SW 1271 (cell line): ENCODE data around the gene FLOT1.

Experiments used
- DNase-seq, 2 experiments: peaks; one replicate each; lab custom pipeline; 2025; lab: John Stamatoyannopoulos, UW

The FLOT1 gene, protein sequence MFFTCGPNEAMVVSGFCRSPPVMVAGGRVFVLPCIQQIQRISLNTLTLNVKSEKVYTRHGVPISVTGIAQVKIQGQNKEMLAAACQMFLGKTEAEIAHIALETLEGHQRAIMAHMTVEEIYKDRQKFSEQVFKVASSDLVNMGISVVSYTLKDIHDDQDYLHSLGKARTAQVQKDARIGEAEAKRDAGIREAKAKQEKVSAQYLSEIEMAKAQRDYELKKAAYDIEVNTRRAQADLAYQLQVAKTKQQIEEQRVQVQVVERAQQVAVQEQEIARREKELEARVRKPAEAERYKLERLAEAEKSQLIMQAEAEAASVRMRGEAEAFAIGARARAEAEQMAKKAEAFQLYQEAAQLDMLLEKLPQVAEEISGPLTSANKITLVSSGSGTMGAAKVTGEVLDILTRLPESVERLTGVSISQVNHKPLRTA

DNA sequence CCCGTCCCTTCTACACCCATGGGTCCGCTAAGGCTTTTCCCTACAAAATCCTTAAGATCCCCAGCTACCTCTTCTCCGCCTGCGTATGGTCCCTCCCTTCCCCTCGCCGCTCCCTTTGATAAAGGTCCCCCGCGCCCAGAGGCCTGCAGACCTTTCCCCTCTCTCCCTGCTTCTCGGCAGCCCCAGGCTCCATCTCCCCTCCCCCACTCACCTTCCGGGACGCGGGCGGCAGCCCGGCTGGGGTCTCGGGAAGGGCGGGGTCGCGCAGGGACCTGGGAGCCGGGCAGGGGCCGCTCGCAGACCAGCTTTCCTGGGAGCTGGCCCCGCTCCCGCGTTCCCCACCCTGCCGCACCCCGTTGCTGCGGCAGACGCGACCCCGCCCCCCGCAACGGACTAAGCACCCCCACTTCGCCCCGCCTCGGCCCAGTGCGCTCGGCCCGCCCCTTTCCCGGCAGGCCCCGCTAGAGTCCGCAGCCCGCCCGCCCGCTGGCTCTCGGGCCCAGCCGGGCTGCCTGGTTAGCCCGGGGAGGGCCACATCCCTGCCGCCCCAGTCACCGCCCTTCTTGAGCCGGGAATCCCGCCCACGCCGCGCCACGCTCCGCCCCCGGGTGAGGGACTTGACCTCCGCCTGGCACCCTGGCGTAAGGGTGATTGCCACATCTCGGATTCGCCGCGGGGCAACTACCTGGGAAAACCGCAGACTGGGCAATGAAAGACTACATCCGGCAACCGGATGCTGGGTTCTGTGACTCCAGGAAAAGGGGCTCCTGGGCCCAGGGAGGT, at the start of gene FLOT1:
Gene FLOT1, minus strand, starts transcription at position 372 of the 783 bp plus-strand sequence. CDS start 498 bp downstream, outside the sequence.
- peak; percentile 90 to 91 for DNase-seq

DNA sequence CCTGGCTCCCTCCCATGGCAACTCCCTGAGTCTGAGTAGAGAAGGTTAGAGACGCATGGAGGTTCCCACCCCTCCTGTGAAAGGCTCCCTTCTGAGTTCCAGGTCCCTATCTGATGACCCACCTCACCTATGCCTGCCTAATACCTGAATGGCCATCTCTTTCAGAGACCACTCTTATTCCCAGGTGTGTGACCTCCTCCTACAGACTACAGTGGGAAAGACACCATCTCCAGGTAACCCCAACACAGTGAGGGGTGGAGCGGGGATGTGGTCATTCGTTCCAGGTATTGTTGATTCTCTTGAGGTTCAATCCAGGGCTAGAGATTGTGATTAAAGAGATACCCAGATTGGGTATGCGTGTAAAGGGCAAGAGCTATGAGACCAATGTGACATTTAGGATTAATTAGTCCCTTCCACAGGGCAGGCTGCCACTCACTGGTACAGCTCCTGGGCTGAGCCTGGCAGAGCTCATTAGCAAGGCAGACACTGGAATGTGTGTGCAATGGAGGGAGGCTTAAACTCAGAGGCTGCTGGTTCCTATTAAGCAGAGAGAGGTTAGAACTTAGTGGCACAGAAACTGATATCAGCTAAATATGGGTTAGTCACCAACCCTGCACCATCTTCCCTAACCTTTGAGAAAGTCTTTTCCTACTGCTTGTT, 48.4 kb upstream of the FLOT1 start:
- no peak for DNase-seq

DNA sequence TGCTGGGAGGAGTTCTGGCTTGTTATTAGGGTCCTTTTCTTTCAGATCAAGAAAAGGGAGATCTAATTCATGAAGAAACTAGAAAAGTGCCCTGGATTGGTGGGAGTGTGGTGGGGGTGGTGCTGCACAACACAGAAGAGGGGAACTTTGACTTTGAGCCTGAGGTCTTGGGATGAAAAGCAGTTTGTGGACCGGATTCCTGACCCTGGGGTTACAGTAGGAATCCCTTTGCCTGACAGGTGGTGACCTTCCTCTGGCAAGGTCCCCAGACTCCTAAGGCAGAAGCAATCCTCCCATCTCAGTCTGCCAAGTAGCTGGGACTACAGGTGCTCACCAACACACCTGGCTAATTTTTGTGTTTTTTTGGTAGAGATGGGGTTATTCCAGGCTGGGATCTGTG, 47.1 kb upstream of the FLOT1 start:
- no peak for DNase-seq

DNA sequence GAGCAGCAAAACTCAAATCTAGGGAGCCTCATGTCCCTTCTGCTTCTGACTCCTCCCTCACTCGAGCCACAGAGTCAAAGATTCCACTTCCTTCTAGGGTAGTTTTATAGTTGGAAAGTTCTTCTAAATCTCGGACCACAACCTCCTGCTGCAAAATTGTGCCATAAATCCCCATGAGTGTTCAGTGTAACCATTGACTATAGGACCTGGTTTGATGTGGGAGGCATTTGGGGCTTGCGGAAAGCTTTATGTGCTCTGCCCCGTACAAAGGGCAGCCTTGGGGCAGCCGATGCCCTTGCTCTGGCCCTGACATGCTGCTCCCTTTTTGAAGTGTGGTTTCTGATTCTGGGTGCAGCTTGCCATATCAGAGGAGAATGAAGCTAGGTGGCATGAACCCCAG, 45.5 kb upstream of the FLOT1 start:
- DNase-seq = no peak

DNA sequence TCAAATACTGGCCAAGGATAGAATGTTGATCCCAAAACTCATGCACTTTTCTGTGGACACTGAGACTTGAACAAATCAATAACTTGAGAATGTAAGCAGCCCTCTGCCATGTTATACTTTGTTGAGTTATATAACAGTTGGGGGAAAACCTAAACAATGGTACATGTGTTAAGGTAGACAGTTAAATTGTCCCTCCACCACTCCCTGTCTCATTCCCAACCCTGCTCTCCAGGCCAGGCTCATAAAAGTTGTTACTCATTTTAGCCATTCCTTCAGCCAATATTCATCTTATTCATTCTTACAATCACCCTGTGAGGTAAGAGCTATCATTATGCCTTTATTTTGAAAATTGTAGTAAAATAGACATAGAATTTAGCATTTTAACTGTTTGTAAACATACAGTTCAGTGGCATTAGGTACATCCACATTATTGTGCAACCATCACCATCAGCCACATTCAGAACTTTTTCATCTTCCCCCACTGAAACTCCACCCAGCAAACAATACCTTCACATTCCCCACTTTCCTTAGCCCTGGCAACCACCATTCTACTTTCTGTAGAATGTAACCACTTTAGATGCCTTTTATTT, 40.0 kb upstream of the FLOT1 start:
- peak in 1 of 2 experiments; percentile 65 for DNase-seq

DNA sequence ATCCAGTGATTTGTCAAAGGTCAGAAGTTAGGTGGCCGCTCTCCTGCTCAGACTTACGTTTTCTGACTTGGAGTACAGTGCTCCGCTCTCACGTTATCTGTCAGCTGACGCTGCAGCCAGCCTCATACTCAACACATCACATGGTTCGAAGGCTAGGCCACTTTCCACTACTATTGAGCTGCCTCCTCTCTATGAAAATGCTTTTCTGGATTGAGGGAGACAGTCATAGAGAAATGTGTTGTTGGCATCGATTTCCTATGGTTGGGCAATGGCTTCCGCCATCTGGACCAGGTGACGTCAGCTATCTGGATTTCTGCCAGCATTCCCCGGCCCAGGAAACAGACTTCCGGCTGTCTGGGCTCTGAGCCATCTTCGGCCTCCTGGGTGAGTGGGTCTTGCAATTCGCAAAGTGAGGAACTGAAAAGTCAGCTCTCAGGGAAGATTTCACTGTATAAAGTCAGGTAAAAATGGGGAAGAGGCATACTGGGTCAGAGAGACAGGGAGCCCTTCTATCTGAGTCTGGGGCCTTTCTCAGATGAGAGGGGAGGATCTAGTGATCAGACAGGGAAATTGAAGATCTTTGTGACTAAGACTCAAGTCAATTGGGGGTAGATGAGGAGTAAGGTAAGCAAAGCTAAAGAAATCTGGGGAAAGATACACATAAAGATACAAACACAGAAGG, 39.4 kb upstream of the FLOT1 start:
- peak; percentile 90 to 96 for DNase-seq

DNA sequence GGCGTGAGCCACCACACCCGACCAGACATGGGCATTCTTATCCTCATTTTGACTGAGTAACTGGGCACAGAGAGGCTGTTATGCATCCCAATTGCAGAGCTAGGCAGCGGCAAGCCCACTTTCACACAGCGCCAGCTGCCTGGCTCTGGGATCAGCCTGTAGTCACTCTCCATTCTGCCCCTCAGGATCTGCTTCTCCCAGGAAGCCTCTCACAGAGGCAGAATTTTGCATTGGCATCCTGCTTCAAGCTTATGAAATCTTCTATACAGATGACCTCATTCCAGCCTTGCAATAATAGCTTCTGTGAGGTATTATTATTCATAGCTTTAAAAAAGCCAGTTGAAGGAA, 38.9 kb upstream of the FLOT1 start:
- no peak for DNase-seq

DNA sequence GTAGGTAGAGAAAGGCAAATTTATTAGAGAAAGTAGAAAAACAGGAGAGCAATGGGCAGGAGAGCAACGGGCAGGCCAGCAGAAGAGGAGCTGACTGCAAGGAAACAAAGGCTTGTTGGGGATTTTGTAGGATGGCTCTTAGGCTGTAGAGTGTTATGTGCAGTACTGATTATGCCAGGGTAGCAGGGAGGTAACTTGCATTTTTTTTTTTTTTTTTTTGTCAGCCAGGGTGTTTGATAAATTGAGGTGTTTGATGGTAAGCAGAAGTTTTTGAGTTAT, 38.1 kb upstream of the FLOT1 start:
- DNase-seq = no peak

DNA sequence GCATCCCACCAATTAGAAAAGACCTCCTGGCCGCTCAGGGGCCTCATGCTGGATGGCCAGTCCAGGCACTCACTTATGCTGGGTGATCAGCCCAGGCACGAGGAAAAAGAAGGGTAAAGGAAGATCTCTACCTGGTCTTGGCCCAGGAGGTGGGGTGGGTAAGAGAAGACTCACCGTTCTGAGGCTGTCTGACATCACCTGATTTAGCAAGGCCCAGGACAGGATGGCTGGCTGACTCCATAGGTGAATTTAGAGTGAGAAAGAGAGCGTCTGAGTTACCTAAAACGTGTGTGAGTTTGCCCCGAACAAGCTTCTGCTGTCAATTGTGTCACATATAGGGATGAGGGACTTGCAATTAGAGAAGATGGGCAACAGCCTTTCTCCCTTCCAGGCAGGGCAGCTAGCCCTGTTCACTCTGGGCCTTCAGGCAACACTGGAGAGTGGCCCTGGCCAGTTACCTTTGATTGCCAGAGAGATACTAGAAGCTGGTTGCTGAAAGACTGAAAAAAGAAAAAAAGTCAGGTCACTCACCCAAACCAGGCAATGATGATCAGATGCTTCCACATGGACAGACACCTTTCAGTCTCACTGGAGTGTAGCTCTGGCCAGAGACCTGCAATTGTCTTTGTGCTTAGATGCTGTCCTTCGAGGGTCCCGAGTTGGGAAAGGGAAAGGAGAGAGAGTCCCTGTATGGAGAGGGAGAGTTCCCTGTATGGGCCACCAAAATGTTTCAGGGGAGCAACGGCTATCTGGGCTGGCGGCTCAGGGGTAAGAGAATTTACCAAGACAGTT, 37.6 kb upstream of the FLOT1 start:
- no peak for DNase-seq

DNA sequence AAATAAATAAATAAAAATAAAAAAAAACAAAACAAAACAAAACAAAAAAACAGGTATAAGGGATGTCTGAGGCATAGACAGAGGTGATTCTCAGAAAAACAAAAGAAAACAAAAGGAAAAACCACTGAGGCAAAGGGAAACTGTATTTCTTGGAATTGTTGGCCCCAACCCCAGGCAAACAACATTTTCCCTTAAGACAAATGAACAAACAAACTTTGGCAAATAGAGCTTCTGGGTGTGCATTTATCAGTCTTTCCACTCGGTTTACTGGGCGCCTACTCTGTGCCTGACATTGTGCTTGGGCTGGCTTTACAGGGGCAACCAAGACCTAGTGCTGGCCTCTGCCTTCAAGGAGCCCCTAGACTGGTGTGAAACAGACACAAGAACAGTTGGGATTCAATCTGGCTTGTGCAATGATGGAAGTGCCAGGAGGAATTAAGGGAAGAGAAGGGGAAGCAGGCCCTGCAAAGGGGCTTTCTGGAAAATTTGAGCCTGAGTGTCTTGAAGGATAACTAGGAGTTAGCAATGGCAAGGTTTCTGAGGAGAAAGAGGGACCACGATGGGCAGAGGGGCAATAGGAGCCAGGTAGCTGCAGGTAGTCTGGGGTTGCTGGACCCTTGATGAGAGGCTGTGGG, 35.6 kb upstream of the FLOT1 start:
- DNase-seq = no peak

DNA sequence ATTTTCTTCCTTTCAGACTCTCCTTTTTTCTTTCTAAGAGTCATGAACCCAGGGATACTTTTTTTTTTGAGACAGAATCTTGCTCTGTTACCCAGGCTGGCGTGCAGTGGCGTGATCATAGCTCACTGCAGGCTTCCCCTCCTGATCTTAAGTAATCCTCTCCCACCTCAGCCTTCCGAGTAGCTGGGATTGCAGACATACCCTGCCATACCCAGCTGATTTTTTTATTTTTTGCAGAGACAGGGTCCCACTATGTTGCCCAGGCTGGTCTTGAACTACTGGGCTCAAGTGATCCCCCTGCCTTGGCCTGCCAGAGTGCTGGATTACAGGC, 34.6 kb upstream of the FLOT1 start:
- DNase-seq = no peak

DNA sequence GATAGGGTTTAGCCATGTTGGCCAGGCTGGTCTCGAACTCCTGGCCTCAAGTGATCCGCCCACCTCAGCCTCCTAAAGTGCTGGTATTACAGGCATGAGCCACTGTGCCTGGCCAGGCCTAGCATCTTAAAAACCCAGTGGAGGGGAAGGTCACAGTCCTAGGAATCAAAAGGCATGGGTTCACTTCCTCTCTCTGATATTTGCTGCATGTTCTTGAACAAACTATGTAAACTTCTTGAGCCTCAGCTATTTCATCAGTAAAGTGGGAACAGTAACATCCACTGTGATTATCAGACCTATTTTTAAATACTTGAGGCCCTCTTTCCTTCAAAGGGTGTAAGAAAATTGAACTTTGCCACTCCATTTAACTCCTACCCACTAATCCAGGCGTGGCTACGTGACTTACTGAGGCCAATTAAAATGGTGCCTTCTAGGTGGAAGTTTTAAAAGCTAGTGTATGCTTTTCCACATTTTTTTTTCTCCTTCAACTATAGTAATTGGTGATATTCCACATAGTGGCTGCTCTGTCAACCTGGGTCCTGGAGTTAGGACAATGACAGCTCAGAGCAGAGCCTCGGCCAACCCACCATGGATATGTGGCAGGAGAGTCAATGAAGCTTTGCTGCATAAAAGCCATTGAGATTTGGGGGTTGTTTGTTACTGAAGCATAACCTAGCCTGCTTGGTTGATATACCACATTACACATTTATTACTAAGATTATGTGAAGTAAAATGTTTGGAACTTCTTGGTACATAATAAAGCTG, 34.1 kb upstream of the FLOT1 start:
- DNase-seq = no peak

DNA sequence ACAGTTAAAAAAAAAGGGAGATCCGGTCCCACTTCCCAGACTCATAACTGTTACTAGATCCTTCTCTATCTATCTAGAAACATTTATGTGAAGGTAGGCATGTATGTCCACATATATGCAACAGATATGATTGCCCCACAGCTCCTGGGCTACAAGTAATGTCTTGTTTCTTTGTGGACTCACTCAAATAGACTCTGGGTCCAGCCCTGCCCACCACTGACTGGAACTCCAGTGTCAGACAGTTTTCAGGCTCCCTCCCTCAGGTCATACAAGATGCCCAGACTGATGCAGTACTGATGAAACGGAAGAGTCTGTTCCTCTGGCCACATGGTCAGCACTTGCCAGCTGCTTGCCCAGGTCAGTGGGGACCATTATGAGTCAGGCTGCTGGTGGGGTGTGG, 32.6 kb upstream of the FLOT1 start:
- DNase-seq = no peak

DNA sequence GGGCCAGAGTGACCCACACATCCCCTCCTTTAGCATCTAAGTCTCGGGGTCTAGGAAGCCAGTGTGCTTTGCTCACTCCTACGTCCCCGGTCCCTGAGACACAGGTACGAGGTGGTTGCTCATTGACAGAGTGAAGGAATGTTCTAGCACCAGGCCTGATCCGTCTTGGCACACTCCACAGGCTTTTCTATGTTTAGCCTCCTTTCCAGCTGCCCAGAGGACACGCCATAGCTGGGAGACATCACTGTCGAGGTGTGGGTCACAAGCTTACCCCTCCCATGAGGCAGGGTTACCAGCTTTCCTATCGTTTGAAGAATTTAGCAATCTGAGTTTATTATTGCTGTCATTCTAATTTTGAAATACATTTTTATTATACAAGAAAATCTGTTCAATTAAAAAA, 32.2 kb upstream of the FLOT1 start:
- DNase-seq = no peak

DNA sequence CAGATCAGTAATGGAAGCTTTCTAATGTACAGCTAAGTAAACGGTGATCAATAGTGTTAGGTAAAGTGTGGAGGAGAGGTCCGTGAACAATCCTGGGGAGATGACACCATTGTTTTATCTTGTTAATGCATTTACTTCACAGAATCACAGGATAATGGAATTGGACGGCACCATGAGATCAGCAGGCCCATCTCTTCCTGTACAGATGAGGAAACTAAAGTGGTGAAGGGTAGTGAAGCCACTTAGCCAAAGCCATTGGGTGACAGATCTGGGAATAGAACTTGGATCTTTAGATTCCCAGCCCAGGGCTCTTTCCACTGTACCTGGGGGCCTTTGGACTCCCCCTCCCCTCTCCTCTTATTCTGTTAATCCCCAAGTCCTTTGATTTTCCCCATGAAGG, 28.1 kb upstream of the FLOT1 start:
- no peak for DNase-seq

DNA sequence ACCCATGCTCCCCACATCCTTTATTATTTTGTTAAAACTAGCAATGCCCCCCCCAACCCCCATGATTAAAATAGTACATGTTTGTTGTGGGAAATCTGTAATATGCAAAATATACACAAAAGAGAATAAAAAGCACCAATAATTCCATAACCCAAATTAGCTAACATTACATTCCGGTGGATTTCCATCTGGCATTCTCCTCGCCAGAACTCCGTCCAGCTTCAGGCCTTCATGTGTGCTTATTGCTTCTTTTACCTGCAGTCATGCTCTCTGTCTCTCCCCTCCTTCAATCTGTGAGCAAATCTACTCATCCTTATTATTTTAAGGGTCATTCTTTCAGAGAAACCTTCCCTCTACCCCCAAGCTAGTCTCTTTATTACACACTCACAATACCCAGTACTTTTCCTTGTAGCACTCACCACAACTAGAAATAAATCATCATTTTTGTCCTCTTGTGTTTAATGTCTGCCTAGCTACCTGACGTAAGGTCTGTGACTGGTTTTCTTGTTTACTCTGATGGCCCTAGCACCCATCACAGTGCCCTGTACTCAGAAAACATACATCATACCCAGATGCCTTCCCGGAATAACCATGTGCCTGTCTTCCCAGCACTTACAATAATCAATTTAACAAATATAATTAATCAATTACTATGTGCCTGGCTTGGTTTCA, 27.5 kb upstream of the FLOT1 start:
- DNase-seq = no peak

DNA sequence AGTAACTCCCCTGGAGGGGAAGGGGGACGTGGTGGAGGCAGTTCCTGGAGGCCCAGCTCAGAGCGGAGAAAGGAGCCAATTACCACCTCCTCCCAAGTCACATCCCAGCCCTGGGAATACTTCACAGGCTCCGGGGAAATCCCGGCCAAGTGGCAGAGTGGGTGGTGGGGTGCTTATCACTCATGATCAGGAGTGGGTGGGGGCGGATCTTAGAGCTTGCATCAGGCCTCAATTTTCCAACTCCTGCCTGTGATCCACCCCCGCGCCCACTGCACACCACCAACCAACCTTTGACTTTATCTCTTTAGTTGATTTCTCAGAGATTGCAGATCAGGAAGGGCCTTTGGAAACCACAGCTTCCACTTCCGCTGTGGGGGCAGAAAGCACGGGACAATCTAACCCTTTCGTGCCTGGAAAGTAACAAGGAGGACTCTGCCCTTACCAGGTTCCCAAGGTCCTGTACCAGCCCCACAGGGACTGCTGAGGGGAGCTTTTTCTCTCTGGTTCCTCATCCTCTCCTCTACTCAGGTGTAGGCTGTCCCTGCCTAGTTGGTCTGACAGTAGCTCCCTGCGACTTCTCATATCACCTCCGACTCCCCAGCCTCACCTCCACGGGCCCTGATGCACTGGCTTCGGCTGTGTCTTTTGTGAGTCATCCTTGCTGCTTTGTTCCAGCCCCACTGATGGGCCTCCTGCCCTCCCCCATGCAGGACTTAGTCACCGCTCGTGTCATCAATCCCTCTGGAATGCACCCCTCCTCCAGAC, 26.8 kb upstream of the FLOT1 start:
- peak; percentile 94 to 96 for DNase-seq

DNA sequence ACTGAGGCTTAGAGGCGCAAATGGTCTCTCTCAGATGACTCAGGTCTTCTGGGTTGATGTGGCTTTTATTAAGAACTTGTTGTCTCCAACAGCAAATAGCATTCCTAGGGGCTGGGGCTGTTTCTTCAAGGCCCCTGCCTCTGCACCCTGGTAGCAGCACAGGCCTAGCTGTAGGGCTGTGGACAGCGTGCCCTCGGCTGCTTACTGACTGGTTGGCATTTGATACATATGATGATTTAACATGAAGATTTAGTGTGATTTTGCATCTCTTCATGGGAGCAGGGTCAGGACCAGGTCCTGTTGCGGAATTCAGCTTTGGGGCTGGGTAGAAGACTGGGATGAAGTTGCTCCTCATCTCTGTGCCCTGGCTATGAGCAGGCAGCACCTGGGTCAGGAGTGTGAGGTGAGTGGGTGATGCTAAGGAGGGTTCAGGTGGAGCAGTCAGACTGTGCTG, 26.2 kb upstream of the FLOT1 start:
- no peak for DNase-seq

DNA sequence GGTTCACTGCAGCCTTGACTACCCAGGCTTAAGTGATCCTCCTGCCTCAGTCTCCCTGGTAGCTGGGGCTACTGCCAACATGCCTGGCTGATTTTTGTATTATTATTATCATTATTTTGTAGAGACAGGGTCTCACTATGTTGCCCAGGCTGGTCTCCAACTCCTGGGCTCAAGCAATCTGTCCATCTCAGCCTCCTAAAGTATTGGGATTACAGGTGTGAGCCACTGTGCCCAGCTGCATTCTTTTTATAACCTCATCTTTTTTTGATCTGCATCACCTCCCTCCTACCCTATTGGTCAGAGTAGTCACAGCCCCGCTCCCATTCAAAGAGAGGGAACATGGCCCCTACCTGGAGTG, 25.4 kb upstream of the FLOT1 start:
- DNase-seq = no peak
